GM11168 (cell line): ENCODE results near the gene ING3.

Experiments used
- in situ Hi-C: fragments of 300-500 bp; cut with MboI; formaldehyde crosslinking; loops from one replicate; pipeline ENCODE4 v1.12.0; 2022; ENCODE audit warnings: low sequenced_read_pairs; ENCODE audit not compliant: unreplicated experiment

The ING3 gene

DNA sequence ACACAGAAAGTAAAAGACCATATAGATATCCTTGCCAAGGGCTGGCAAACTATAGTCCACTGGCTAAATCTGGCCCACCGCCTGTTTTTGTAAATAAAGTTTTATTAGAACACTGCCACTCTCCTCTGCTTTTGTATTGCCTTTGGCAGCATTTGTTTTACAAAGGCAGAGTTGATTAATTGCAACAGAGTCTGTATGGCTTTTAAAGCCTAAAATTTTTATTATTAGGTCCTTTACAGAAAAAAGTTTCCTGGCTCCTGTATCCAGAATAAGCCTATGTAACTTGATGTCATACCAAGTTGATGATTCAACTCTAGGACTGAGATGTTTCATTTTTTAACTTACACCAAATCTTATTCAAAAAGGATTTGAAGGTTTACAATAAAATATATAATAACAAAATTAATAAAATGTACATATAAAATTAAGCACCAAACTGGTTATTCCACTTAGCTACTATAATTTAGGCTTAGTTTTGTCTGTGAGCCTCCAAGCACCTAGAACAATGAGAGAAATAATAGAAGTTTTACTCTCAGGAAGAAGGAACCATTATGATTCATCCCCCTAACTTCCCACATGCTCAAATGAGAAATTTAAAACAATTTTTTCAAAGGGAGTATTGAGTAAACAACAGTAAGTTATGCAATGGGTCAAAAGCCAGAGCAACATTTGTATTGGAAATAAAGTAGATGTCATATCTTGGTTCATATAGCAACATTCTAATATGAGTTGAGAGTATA lies 69.8 kb downstream of the ING3 start:
- in situ Hi-C loops, result no loop called here

- in situ Hi-C loops, result no loop called here
Observed at GRCh38 chr7:121020989-121021969, 70.7 kb downstream of the ING3 start.

GRCh38 chr7:121023194-121023593 lies 72.6 kb downstream of the ING3 start:
- in situ Hi-C loops, result no loop called here

GRCh38 chr7:121023683-121024511 lies 73.3 kb downstream of the ING3 start:
- in situ Hi-C loops, result no loop called here

GRCh38 chr7:121024611-121025010 lies 74.0 kb downstream of the ING3 start:
- in situ Hi-C loops, result no loop called here

DNA sequence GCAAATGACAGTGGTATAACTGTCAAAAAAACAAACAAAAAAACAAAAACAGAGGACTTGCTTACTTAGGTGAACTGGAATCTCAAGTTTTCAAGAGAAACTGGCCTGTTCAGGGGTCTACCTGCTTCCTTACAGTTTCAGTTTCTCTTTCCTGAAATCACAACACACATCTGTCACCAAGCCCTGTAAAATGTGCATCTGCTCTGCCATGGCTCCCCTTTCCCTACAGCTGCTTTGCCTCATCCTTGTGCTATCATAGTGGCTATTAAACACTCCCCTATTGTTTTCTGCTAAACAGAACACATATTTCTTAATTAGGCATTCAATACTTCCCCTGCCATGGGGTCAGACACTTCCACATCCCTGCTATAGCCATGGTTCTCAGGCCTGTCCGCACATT lies 75.6 kb downstream of the ING3 start:
- in situ Hi-C loops, result no loop called here

DNA sequence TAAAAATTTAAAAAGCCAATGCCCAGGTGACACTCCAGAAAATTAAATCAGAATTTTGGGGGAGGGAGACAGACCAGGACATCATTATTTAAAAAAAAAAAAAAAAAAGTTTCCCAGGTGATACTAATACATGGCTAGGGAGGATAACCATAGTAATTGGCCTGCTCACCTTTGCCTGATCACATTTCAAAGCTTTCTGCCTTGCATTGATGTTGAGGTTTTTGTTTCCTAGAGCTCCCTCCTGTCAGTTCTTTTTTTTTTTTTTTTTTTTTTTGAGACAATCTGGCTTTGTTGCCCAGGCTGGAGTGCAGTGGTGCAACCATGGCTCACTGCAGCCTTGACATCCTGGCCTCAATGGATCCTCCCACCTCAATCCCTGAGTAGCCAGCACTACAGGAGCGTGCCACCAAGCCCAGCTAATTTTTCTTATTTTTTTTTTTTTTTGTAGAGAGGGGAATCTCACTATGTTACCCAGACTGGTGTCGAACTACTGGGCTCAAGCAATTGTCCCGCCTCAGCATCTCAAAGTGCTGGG lies 76.1 kb downstream of the ING3 start:
- in situ Hi-C loops, result no loop called here
